ENCODE data around the gene HDAC4.

- no peak for TF ChIP-seq YY1 (IDR thresholded peaks at IDR 0.05; ENCODE audit: insufficient read depth, insufficient read length)
- no peak for TF ChIP-seq ZNF274 (IDR thresholded peaks at IDR 0.05; ENCODE audit: low read depth, low read length)
- TF ChIP-seq SUZ12 (IDR thresholded peaks at IDR 0.05; ENCODE audit: extremely low read depth, insufficient read depth, insufficient read length): no peak
Observed at GRCh38 chr2:239359196-239359912, 41.5 kb downstream of the HDAC4 start.
